ENCODE results near the gene NRDC.

GRCh38 chr1:51856745-51857144 lies 21.8 kb downstream of the NRDC start:
- no peak for TF ChIP-seq EZH2phosphoT487 (IDR thresholded peaks at IDR 0.05; ENCODE audit: borderline replicate concordance, low read length)
- TF ChIP-seq, protein P1, sequence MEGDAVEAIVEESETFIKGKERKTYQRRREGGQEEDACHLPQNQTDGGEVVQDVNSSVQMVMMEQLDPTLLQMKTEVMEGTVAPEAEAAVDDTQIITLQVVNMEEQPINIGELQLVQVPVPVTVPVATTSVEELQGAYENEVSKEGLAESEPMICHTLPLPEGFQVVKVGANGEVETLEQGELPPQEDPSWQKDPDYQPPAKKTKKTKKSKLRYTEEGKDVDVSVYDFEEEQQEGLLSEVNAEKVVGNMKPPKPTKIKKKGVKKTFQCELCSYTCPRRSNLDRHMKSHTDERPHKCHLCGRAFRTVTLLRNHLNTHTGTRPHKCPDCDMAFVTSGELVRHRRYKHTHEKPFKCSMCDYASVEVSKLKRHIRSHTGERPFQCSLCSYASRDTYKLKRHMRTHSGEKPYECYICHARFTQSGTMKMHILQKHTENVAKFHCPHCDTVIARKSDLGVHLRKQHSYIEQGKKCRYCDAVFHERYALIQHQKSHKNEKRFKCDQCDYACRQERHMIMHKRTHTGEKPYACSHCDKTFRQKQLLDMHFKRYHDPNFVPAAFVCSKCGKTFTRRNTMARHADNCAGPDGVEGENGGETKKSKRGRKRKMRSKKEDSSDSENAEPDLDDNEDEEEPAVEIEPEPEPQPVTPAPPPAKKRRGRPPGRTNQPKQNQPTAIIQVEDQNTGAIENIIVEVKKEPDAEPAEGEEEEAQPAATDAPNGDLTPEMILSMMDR (IDR thresholded peaks at IDR 0.05; ENCODE audit: low read depth, low read length, poor library complexity, severe bottlenecking), result no peak

Data from DOHH2 (cell line).